Renal pelvis (tissue), 4 donors: ENCODE results near the gene LRBA. TPM values are rescaled to one million over a fixed set of nuclear protein-coding genes. Genes with fewer than 3 reads are reported as not detected.
"Not testable (repeated sequence)": the region's sequence is repeated elsewhere in the genome, so short reads cannot be mapped to it uniquely, and the experiment has no call there.

Experiments
- DNase-seq: peaks from one replicate; pipeline ENCODE4 v3.0.0-alpha.2; 2013
- polyA plus RNA-seq, 3 donors: library from polyadenylated mRNA; unstranded; fragments of 120-200 nt; gene quantifications; one replicate each; pipeline ENCODE4 v1.2.1, GENCODE V29; 2013; ENCODE audit not compliant: insufficient read length in 3 of 3

Gene LRBA
- polyA plus RNA-seq, 3 donors, result 60.9 to 76.1 (median 63.6) TPM

DNA sequence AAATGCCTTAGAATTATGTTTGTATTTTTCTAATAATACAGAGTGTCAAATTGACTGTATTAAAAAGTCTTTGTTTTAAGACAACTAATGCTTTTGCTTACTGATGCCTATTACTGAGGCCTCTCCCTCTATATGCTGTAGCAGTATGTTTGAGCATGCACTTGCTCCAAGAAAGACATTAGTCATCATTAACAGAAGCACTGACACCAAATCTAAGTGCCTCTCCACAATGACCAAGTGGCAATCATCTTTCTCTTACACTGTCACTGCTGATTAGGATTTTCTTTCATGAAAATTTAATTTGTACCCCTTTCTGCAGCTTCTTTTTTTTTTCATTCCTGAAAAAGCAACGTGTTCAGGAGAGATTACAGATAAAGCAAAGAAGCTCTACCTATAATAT lies 444.2 kb downstream of the LRBA start:
- no peak for DNase-seq

DNA sequence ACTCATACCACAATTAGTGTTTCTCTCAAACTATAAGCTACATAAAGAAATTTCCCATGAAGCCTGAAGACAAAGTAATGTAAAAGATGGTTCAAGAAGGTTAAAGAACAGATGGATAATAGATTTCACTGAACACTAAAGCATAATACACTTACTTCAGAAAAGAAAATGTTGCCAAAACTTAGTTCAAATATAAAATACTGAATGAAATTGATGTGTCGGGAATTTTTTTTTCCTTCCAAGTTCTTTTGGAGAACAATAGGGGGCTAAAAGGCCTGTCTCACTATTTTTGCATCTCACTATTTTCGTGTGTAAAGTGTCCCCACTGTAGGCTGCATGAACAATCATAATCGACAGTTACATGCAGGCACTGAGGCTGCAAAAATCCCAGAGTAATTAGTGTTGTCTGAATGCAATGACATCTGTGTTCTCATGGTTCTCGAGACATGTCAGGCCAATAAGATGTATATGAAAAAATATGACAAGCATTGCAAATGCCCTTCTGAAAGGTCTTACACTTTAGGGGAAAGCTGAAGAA lies 445.0 kb downstream of the LRBA start:
- DNase-seq, result no peak

DNA sequence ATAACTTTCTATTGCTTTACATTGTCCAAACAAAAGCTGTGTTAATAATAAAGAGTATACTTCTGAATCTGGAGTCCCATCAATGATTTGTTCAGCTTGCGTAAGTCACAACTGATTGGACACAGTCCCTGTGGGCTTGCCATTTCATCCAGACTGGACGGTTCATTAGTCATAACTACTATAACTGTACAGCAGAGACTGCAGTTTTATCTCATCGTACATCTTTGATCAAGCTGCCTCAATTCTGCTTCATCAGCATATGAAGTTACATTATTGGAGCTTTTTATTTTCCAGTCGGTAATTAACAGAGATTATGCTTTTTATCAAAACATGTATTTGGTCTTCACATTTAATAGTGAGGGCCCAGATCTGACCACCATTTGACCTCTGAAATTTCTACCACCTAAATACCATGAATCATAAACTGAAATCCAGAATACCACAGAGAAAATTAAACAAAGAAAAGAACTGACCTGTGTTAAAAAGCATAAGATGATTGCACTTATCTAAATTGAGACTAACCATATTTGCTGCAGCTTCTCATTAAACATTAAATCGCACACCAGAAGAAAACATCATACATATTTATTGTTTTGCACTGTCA lies 445.6 kb downstream of the LRBA start:
- no peak for DNase-seq

DNA sequence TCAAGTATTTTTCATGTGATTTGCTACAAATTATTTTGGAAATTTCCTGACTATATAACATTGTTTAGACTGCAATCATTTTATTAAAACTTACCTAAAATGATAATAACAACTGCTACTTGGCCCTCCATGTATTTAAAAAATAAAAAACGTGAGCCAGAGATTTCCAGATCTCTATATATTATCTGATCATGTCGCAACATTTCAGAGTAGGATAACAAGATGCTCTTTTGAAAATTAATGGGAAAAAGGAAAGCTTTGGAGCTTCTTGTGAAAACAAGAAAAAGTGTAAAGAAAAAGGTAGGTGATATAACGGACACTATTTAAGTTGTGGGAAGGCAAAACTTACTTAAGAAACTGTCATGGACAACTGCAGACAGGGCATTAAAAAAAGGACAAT lies 448.0 kb downstream of the LRBA start:
- no peak for DNase-seq

DNA sequence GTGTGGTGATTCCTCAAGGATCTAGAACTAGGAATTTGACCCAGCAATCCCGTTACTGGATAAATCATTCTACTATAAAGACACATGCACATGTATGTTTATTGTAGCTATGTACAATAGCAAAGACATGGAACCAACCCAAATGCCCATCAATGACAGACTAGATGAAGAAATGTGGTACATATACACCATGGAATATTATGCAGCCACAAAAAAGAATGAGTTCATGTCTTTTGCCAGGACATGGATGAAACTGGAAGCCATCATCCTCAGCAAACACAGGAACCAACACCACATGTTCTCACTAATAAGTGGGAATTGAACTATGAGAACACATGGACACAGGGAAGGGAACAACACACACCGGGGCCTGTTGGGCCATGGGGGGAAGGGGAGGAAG lies 450.1 kb downstream of the LRBA start:
- DNase-seq, result not testable (repeated sequence)

DNA sequence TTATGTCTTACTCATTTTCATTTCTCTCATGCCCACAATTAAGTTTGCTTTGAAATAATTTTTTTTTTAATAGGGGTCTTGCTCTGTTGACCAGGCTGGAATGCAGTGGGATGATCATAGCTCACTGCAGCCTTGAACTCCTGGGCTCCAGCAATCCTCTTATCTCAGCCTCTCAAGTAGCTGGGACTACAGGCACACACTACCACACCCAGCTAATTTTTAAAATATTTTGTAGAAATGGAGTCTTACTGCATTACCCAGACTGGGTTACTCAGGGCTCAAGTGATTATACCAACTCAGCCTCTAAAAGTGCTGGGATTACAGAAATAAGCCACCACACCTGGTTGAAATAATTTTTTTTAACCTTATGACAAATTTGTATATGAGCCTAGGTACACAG lies 452.3 kb downstream of the LRBA start:
- DNase-seq, result no peak

DNA sequence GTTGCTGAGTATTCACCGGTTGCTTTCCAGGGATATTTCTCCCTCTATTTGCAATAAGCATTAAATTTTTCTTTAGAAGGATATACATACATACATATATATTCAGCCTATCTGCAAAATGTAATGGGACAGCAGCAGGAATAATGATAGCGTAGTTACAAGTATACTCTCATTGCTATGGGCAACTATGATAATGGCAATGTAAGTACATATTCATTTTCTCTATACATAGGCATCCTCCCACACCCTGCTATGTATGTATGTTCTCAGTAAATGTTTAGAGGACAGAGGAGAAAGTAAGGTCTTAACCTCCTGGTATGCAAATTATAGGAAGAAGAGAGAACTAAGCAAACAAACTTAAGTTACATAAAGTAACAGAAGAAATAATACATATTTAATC lies 452.8 kb downstream of the LRBA start:
- DNase-seq, result no peak

DNA sequence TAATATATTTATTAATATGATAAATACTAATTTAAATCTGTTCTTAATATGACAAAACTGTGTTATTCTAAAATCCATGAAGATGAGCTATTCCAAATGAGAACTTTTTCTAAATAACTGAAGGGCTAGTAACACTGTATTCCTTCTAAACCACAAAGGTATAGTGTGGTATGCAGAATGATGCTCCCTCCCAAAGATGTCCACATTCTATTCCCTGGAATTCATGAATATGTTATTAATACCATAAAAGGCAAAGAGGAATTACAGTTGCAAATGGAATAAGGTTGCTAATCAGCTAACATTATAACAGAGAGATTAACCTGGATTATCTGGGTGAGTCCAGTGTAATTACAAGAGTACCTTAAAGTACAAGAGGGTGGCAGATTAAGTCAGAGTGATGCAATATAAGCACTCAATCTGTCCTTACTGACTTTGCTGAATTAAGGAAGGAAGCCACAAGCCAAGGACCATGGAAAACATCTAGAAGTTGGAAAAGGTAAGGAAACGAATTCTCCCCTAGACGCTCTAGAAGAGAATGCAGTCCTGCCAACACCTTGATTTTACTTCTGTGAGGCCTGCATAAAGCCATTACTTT lies 453.8 kb downstream of the LRBA start:
- no peak for DNase-seq

DNA sequence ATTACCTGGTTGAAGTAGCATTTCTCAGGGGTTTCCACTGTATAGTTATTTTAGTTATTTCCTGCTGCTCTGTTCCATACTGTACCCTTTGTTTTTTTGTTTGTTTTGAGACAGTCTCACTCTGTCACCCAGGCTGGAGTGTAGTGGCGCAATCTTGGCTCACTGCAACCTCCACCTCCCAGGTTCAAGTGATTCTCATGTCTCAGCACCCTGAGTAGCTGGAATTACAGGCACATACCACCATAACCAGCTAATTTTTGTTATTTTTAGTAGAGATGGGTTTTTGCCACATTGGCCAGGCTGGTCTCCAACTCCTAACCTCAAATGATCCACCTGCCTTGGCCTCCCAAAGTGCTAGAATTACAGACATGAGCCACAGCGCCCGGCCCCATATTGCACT lies 457.3 kb downstream of the LRBA start:
- DNase-seq, result not testable (repeated sequence)

DNA sequence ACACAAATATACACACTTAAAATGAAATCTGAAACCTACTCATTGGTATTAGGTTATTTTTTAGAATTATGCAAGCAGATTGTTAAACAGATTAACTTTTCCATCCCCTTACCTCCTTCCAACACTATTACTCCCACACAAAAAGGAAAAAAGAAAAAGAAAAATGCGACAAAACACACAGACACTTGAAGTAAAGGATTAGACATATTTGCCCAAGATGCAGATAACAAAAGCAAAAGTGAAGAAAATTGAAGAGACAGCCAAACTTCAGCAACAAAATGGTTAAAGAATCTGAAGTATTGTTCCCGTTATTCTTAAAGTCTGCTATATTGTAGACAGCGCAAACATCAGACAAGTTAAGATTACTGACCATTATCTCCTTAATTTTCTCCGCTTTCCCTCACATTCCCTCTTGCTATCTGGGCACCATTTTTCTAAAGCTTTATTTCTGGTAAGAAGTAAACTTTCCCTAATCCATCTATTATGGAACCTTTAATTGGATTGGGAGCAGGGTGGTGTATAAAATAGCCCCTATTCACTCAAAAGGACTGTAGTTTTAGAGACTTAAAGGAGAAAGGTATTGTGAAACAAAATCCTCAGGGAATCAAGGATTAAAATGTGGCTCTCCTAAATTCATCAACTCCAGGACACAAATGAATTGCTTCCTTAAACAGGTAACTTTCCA lies 467.8 kb downstream of the LRBA start:
- DNase-seq, result no peak

DNA sequence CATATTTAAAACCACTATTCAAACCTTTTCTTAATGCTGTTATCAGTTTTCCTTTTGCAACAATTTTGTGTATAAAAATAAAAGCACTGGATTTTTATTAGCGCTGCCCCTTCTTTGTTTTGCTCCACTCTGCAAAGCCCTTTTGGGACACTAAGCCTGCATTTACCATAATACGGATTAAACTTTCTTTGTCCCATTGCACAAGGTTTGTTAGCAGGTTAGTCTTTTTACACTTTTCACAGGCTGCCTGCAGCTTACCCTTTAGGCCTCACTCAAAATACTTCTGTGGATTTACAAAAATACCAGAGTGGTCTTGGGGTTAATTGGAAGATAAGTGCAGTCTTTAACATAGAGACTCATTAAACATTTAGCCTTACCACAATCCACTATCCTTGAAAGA lies 468.8 kb downstream of the LRBA start:
- no peak for DNase-seq

DNA sequence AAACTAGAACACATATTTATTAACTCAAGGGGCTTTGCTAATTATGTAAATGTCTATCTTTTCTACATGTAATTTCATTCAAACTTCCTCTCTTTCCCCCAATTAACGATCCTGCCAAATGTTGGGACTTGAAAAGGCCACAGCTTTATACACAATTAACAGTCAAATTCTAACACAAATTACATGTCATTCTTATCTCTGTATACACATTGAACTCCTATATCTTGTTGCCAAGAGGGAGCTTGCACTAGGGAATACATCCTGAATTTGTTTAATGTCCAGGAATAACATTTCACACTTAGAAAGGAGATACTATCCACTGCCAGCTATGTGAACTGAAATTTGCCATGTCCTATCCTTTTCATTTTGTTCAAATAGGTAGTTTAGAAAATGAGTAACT lies 472.0 kb downstream of the LRBA start:
- DNase-seq, result no peak

DNA sequence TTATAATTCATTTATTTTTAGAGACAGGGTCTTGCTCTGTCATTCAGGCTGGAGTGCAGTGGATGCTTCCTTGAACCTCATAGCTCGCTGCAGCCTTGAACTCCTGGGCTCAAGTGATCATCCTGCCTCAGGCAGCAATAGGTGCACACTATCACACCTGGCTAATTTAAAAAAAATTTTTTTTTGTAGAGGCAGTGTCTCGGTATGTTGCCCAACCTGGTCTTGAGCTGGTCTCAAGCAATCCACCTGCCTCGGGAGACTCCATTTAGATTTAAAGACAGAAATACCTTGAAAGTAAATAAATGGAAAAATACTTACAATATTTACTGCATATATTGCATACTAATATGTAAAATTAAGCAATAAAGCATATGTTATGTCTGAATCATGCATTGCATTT lies 473.4 kb downstream of the LRBA start:
- DNase-seq, result no peak

DNA sequence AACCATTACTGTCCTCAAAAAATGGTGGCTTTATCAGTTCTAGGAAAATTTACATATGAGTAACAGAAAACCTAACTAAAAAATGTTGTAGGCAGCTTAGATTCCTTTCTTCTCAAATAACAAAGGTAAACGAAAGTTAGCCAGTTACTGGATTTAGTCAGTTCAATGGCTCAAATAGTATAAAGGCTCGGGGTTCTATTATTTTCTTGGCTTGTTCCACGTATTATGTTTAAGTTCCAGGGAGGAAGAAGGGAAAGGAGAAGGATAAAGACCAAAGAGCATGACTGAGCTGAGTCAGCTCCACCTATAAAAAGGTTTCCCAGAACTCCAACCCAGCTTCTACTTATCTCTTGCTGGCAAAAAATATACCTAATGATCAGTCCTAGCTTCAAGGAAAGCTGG lies 474.1 kb downstream of the LRBA start:
- no peak for DNase-seq

DNA sequence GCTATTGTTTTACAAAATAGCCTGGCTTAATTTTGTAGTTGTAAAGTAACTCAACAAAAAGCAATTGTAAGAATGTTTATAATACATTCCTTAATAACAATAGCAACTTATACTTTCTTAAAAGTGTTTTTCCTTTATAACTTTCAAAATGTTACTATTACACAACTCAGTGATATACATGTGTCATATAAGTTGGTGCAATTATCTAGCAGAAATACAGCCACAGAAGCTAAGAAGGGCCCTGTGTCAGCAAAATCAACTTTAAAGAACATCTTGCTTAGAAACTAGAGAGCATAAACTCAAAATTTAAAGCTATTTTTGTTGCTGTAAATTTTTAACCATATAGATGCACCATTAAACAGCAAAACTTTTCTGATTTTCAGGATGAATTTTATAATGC lies 474.5 kb downstream of the LRBA start:
- no peak for DNase-seq

DNA sequence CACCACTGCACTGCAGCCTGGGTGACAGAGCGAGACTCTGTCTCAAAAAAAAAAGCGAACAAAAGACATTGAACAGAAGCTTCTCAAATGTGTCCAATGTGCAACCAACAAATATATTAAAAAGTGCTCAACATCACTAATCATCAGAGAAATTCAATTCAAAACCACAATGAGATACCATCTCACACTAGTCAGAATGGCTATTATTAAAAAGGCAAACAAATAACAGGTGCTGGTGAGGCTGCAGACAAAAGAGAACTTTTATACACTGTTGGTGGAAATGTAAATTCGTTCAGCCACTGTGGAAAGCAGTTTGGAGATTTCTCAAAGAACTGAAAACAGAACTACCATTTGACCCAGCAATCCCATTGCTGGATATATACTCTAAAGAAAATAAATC lies 477.2 kb downstream of the LRBA start:
- DNase-seq, result not testable (repeated sequence)

DNA sequence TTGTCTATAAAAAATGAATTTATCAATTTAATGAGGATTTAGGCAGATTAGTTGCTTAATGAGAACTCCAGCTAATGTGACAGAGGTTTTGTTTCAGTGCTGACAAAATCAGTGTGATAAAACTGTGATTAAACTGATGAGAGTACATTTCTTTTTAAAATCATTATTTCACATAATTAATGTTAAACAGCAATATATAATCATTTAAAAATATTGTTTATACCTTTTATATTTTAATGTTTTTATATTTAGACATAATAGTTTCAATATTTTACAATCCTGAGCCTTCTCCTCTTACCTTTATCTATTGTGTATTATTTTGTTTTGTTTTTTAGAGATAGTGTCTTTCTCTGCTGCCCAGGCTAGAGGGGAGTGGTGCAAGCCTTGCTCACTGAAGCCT lies 480.3 kb downstream of the LRBA start:
- no peak for DNase-seq

DNA sequence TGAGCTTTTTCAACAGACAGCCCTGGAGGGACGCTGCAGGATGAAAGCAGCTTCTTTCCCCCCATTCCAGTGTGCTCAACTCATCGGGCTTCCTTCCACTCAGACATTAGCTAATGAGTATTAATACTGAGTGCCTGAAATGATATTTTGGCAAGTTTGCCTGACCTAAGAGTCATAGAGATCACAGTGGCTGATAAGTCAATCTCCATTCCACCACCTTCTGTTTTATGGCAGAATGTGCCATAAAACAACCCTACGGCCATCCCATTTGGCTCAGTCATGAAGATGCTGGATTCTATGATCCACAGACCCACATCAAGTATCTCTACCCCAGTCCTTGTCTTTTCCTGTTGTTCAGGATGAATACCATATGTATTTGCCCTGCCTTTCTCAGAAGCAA lies 481.4 kb downstream of the LRBA start:
- DNase-seq, result no peak

DNA sequence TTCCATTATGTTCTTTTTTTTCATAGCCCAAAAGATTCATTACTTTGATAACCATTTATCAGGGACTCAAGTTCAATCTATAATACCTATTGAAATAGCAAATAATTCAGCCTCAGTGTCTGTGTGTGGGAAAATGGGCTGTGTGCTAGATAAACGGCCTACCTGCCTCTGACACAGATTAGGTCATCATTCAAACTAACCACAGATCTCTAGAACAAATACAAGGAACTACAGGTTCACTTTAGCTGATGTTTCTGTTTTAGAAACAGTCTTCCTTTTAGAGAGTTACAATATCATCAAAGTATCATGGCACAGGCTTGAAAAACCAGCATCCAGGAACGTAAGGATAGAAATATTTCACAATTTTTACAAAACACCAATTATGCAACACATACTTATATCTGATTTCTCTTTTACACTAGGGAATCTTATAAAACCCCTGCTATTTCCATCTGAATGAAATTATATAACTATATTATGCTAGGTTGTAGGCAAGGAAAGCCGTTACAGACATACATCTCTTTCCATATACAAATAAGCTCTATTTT lies 489.7 kb downstream of the LRBA start:
- DNase-seq, result no peak

DNA sequence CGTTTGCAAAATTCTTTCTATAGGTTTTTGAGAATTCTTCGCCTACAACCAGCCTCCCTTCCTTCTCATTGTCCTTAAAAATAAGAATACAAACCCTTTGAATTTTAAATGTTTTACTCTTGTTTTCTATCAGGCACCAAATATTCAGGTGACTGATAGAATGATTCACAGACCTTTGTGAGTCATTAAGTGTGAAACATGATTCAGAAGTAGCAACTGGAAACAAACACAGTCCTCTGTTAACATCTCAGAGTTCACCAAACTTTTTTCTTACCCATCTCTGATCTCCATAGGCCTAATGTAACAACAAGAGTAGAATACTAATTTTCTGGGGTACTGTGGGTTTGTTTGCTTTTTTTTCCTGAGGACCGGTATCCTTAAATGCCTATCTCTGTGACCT lies 496.5 kb downstream of the LRBA start:
- DNase-seq, result no peak

DNA sequence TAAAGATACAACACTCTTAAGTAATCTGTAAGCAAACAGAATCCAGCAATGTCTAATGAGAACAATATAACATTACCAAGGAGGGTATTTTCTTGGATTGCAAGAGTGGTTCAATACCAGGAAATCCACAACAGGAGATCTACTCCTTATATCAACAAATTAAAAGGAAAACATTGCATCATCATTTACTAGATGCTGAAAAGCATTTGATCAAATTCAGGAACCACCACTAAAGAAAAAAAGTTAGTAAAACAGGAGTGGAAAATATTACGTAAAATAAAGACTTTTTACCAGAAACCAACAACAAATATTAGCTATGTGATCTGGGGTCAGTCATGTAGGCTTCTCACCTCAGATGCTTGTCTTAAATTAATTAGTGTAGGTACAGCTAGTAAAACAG lies 499.9 kb downstream of the LRBA start:
- DNase-seq, result no peak

DNA sequence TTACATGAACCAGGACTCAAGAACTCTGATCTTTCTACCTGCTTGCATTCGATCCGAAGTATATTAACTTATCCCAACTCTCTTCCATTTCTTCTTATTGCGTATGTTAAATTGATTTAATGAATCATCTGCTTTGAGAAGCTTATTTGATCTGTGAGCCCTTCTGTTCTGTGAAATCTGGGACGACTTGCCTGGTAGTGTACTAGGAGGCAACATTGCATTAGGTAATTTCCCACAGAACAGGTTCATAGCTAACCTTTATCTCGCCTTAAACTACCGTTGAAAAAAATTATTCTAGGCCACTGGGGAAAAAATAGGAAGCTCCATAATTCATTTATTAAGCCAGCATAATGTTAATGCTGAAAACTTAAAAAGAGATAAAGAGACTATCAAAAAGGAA lies 500.4 kb downstream of the LRBA start:
- DNase-seq, result no peak

DNA sequence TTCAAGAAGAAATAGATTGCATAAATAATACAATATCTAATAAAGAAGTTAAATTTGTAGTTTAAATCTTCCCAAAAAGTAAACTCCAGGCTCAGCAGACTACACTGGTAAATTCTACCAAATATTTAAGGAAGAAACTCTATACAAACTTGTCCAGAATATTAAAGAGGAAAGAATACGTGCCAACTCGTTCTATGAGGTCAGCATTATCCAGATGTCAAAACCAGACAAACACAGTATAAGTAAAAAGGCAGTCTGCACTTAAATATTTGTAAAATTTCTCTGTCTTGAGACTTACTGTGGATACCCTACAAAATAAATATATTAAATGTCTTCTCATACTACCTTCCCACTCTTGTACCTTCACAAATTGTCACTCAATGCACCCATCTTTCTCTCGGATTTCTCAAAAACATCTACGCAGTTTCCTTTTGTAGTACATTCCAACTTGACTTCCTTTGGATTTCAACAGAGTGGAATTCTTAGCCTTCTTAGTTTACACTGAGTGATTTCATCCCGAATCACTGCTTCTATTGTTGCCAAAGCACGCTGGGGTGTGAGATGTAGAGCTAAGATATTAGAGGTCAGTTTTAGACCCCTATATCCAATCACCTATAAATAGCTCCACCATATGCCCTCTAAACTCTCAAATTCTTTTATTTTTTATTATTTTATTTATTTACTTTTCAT lies 504.8 kb downstream of the LRBA start:
- DNase-seq, result no peak
